Peyer's patch (tissue), 4 donors: ENCODE results near the gene UQCRC1.

Source experiments
- CTCF ChIP-seq, 6 experiments: fragments of 450-650 bp in 4 of 6; fragments of 200-600 bp in 2 of 6; sonication (generic) in 1 of 6; IDR thresholded peaks; one replicate each; pipeline ENCODE4 v1.5.1; 2017 to 2019; ENCODE audit warnings: antibody characterized with exemption in 6 of 6, mild to moderate bottlenecking in 3 of 6, moderate library complexity in 1 of 6
- POLR2A ChIP-seq, 2 donors: fragments of 450-650 bp; IDR thresholded peaks; one replicate each; pipeline ENCODE4 v1.5.1; 2017; ENCODE audit warnings: antibody characterized with exemption in 2 of 2, mild to moderate bottlenecking in 2 of 2, moderate library complexity in 2 of 2

- no peak for TF ChIP-seq CTCF (IDR thresholded peaks at IDR 0.05)
- TF ChIP-seq POLR2A (IDR thresholded peaks at IDR 0.05), result no peak
Observed at GRCh38 chr3:48585411-48585810, 24.0 kb downstream of the UQCRC1 start.
